B cell (primary cell): ENCODE results near the gene VWA3A.

Experiments used
- CTCF ChIP-seq: fragments of 200-600 bp; IDR thresholded peaks from one replicate; pipeline ENCODE4 v1.8.0; 2022; ENCODE audit warnings: antibody characterized with exemption, mild to moderate bottlenecking
- EZH2 ChIP-seq: IDR thresholded peaks from 2 replicates; pipeline ENCODE4 v1.6.1; 2012; ENCODE audit warnings: borderline replicate concordance, low read depth, mild to moderate bottlenecking, moderate library complexity, low read length; ENCODE audit not compliant: insufficient read depth, poor library complexity, severe bottlenecking

GRCh38 chr16:22055881-22056280 is 36.5 kb upstream of the VWA3A start:
- no peak for TF ChIP-seq EZH2
- no peak for TF ChIP-seq CTCF
